ENCODE results near the gene CSF2RB. TPM values are rescaled to one million over a fixed set of nuclear protein-coding genes. Genes with fewer than 3 reads are reported as not detected.
"Not testable (repeated sequence)": the region's sequence is repeated elsewhere in the genome, so short reads cannot be mapped to it uniquely, and the experiment has no call there.

Gene CSF2RB
- total and polyA plus RNA-seq, 5 experiments from 2014 or later, result 0.41 to 0.60 TPM; not detected in 3

DNA sequence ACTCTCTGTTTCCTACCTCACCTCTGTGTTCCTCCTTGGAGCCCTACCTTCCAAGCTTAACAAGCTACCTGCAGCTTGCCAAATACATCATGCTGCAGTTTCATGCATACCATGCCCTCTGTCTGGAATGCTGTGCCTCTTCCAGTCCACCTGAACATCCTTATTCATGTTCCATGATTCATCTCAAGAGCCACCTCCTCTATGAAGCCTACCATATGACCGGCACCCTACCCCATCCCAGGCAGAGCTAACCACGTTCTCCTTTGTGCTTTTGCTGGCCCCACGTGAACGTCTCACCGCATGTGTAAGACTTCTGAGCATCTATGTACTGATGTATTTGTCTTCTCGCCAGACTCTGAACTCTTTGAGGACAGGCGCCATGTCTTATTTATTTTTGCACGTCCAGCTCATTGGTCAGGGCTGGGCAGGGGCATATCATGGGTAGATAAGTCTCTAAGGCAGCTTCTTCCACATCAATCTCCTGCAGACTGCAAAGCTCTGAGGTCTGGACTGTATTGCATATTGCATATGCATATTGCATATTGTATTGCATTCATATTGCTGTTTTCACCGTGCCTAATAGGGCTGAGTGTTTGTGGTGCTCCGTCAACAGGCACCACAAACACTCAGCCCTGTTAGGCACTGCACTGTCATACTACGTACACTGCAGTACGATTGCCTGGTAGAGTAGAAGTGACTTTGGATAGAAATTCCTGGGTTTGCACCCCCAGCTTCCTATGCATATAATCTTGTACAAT is 74.8 kb downstream of the CSF2RB start:
- H3K27me3 Mint-ChIP-seq, result peaks cover 5 to 35% (median 25%) of the 10 kb centered on the region in 5 donors
- POLR2A ChIA-PET, result interaction anchor here (1.2 kb wide), 1 partner anchor 10 kb away, joined by 4 read pairs; no protein-coding TSS in a partner anchor
- DNase-seq, result no peak
- ATAC-seq, result no peak
- peaks cover 0 to 18% (median 11%) of the 10 kb centered on the region in 3 donors for H3K36me3 Mint-ChIP-seq
- H3K4me1 Mint-ChIP-seq, result no peaks in the 10 kb centered on the region
- no peak overlapping the region for H3K27ac Mint-ChIP-seq
- H3K9me3 Mint-ChIP-seq, result peaks cover 0 to 21% (median 16%) of the 10 kb centered on the region in 9 donors
- no peak overlapping the region for H3K4me3 Mint-ChIP-seq

DNA sequence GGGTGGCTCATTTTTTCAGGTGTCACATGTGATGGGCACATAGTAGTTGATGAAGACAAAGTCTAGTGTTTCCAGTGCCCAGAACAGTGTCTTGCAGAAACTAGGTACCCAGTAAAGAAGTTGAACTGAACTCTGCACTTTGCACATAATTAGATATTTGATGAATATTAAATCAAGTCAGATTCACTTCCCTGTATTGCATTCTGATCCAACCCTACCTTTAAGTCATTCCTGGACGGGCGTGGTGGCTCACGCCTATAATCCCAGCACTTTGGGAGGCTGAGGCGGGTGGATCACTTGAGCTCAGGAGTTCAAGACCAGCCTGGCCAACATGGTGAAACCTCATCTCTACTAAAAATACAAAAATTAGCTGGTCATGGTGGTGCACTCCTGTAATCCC is 75.6 kb downstream of the CSF2RB start:
- H3K9me3 Mint-ChIP-seq, result peaks cover 0 to 21% (median 16%) of the 10 kb centered on the region in 9 donors
- not testable (repeated sequence) for ATAC-seq, H3K4me1 Mint-ChIP-seq, H3K27ac Mint-ChIP-seq, DNase-seq, H3K4me3 Mint-ChIP-seq
- POLR2A ChIA-PET, result interaction anchor here (0.6 kb wide), 1 partner anchor 233 kb away, joined by 3 read pairs; no protein-coding TSS in a partner anchor
- H3K36me3 Mint-ChIP-seq, result peaks cover 0 to 18% (median 11%) of the 10 kb centered on the region in 3 donors
- H3K27me3 Mint-ChIP-seq, result peaks cover 5 to 37% (median 25%) of the 10 kb centered on the region in 5 donors

Other genes with a start within 250 kb of the CSF2RB start
- not detected for gene CACNG2, start 209.9 kb upstream of the CSF2RB start, total RNA-seq
- not detected for gene CACNG2, start 209.9 kb upstream of the CSF2RB start, polyA plus RNA-seq
- 10 to 100 TPM; 29.0 to 30.3 TPM for gene IFT27, start 137.5 kb upstream of the CSF2RB start, total RNA-seq
- gene IFT27, start 137.5 kb upstream of the CSF2RB start, polyA plus RNA-seq, result 1 to 10 TPM; 8.1 to 10.0 (median 9.1) TPM
- not detected for gene PVALB, start 96.6 kb upstream of the CSF2RB start, total RNA-seq
- not detected for gene PVALB, start 96.6 kb upstream of the CSF2RB start, polyA plus RNA-seq
- 1 to 10 TPM; 2.8 to 3.1 TPM for gene NCF4, start 52.6 kb upstream of the CSF2RB start, total RNA-seq
- gene NCF4, start 52.6 kb upstream of the CSF2RB start, polyA plus RNA-seq, result under 1 TPM in 2 of 3 donors, not detected in 1; 0.39 to 0.64 TPM
- gene TST, start 105.8 kb downstream of the CSF2RB start, total RNA-seq, result not detected
- gene TST, start 105.8 kb downstream of the CSF2RB start, polyA plus RNA-seq, result 1 to 10 TPM in 1 of 3 donors, not detected in 2; 1.5 TPM
- 1 to 10 TPM; 1.1 to 1.5 TPM for gene MPST, start 106.1 kb downstream of the CSF2RB start, total RNA-seq
- 1 to 10 TPM in 2 of 3 donors, under 1 TPM in 1; 0.34 to 9.7 (median 1.8) TPM for gene MPST, start 106.1 kb downstream of the CSF2RB start, polyA plus RNA-seq
- 10 to 100 TPM; 26.1 to 26.6 TPM for gene KCTD17, start 138.1 kb downstream of the CSF2RB start, total RNA-seq
- 10 to 100 TPM in 2 of 3 donors, 1 to 10 TPM in 1; 9.1 to 12.1 (median 10.3) TPM for gene KCTD17, start 138.1 kb downstream of the CSF2RB start, polyA plus RNA-seq
- under 1 TPM; 0.27 to 0.36 TPM for gene TMPRSS6, start 196.1 kb downstream of the CSF2RB start, total RNA-seq
- under 1 TPM; 0.05 to 0.09 (median 0.06) TPM for gene TMPRSS6, start 196.1 kb downstream of the CSF2RB start, polyA plus RNA-seq
- 10 to 100 TPM; 31.1 to 34.2 TPM for gene IL2RB, start 236.3 kb downstream of the CSF2RB start, total RNA-seq
- 100 to 1,000 TPM in 1 of 3 donors, 10 to 100 TPM in 2; 74.9 to 113 (median 81.1) TPM for gene IL2RB, start 236.3 kb downstream of the CSF2RB start, polyA plus RNA-seq